GM19043 (cell line): Measurements from ENCODE around the gene RIMKLB.
"Not testable (repeated sequence)": the region's sequence is repeated elsewhere in the genome, so short reads cannot be mapped to it uniquely, and the experiment has no call there.

Source experiments
- ATAC-seq: cut with Tn5 transposase; IDR thresholded peaks from one replicate; pipeline ENCODE4 v1.9.1; 2021; ENCODE audit warnings: low read depth; ENCODE audit not compliant: unreplicated experiment

The RIMKLB gene

DNA sequence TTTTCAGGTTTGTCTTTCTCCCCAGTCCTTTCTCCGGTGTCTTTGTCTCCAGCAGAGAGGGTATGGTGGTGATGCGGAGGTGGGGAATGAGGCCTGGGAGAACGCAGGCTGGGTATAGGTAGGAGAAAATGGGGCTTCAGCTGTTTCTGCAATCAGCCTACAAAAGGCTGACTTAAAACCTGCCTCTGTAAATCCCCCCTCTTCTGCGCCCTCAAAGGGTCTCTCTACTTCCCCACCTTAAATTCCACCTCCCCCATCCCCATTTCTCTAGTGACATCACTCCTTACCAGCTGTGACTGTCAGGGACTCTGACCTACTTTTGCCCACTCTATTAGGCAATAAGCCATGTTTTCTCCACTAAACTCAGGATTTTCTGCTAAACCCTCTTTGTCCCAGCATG, 8.1 kb upstream of the RIMKLB start:
- ATAC-seq, result no peak

DNA sequence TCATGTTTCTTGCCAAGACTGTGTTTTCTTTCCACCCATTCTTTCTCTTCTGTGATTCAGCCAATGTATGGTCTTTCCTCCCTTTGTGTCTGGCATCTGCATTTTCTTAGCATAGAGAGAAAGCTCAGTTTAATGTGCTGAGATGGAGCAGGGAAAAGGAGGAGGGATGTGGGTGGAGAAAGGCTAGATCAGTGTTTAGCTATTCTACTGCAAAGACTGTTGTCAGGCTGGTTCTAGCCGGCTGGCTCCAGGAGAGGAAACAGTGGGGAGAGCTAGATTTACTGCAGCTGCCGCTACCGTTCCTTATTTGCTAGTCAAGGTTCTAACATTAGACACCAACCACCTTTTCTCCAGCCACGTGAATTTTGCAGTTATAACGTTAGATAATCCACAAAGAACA, 5.2 kb upstream of the RIMKLB start:
- no peak for ATAC-seq

DNA sequence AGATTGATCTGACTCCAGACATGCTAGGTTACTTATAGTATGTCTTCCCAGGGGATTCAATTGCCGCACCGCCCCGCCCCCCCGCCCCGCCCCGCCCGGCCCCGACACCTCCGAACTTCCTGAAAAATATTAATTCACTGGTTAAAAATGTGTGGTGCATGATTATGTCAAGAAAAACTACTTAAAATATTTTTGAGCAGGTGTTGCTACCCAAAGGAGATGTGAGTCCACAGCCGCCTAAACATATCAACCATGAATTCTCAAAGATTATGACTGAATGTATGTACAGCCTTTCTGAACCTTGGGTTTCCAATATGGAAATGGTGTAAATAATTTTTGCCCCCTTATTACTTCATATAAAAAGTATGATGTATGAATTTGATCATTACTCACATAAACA, 2.7 kb upstream of the RIMKLB start:
- ATAC-seq, result no peak

DNA sequence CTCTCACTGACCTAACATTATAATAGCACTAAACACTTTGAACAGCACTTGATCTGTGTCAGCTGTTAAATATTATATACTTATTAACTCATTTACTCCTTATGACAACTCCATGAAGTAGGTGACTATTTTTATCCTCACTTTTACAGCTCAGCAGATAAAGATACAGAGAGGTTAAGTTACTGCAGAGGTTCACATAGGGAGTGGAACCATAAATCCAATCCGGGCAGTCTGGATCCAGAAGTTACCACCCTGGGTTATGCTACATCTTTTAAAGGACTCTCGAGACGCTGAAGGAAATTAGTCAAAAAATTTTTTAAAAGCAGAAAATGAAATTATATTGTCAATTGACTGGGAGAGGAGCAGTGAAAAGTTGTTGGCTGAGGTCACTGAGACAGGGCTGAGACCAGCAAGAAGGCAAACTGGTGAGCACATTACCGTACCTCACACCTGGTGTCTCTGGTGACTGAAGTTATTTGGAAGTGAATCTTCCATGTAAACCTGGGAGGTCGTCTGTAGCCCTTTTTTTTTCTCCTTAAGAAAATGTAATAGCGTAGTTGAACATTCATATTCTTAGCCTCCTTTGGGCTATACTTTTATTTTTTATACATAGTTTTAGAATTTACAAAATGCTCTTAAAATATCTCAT, 1.2 kb upstream of the RIMKLB start:
- ATAC-seq, result no peak

DNA sequence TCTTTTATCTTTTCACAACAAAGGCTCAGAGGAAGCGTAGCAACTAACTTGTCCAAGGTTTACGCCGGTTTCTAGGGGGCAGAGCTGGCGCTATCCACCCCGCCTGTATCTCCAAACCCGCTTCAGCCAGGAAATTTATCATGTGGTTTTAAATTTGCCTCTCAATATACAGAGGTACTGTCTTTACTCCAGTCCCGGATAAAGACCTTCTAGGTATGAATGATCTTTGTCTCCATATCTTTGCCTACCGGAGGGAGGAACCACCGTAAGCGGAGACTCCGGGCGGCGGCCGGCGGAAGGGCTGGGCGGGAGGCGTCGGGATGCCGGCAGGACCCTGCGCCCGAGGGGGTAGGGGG, 693 bp upstream of the RIMKLB start:
- ATAC-seq, result peak; percentile 9

DNA sequence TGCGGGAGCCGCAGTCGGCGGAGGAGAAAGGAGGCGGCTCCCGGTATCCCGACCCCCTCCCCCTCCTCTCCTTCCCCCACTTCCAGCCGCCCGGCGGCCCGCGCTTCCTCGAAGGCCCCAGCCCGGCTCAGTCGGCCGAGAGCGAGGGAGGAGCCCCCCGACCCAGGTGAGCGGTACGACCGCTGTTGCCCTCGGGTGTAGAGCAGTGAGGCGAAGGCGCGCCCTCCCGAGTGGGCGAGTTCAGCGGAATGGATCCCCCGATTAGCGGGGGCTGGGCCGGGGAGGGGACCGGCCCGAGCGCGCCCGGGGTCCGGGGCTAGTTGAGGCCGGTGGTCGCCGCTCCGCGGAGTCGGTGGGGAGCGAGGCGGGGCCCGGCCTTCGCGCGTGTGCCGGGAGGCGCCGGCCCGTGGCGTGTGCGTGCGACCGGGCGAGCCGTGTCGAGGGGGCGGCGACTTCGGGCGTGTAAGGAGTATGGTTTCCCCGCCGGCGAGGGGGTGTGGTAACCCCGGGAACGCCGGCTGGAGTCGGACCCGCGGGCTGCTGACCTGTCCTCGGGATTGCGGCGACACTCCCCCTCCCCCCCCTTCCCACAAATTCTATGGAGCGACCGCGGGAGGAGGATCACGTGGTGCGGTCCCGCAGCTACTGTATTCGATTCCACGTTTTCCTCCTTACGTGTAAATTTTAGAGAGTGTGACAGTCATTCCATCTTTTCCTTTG, 501 bp downstream of the RIMKLB start:
- peak; percentile 32 for ATAC-seq

DNA sequence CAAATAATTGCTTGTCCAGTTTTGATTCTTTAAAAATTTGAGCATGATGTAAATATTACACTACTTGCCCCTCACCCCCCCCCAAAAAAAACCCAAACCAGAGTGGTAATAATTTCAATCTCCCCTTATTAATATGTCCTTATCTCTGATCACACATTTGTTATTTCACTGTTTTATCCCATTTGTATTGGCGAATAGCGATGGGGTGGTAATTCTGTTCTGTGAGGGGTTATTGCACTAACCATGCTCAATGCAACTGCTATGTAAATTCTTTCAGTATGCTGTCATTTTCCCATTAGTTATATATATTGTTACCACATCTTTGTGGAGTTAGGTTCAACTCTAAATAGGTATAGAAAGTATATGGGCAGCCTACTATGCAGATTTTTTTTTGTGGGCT, 1.1 kb downstream of the RIMKLB start:
- ATAC-seq, result no peak

DNA sequence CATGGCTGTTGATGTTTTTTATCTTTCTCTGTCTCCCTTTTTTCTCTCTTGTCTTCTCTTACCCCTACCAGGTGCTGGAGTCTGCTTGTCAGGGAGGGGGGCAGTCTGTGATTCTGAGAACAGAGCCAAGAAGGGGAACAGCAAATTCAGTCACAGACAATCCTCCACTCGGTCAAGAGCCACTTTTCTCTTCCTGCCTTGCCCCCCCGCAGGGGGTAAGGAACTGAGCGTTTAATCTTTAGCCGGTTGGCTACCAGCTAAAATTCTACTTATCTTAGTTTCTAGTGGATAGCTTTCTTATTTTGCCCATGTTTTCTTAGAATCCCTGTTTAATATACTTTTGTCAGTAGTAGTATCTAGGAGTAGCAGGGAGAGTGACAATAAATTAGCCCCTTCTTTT, 1.9 kb downstream of the RIMKLB start:
- ATAC-seq, result no peak

DNA sequence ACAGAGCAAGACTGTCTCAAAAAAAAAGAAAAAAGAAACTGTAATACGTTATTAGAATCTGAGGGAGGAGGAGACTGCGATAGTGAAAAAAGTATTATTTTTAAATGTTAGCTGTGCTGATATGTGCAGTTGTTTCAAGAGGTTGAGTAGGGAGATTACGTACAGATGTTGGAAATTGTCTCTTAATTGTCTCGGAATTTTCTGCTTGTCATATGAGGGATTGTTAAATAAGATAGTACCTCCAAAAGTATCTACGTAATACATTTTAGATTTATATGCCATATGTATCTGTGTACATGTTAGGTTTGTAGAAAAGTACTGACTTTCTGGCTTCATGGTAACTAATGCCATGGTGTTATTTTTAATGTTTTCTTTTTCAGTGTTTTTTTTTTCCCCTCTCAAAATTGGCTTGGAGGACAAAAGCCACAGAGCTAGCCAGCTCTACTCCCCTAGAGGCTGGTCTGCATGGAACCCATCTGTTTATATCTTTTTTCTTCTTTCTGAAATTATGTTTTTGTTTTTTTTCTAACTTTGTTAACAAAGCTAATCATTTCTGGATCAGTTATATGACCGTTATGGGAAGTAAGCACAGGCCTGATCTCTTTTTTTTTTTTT, 3.4 kb downstream of the RIMKLB start:
- no peak for ATAC-seq

DNA sequence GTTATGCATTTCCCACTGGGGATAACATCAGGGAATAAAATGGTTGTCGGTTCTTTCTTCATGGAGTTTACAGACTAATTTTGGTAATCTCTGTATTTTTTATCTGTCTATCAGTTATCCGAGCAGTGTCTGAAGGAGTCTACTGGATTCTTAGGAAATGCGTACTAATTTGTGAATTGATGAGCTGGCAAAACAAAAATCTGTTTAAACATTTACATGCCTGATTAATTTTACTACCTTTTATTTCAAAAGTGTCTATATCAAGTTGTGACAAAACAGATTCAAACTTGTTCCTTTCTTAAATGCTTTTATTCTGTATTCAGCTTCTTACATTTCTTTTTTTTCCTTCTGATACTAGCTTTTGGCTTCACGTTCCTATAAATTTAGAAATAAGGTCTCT, 4.4 kb downstream of the RIMKLB start:
- ATAC-seq, result no peak

DNA sequence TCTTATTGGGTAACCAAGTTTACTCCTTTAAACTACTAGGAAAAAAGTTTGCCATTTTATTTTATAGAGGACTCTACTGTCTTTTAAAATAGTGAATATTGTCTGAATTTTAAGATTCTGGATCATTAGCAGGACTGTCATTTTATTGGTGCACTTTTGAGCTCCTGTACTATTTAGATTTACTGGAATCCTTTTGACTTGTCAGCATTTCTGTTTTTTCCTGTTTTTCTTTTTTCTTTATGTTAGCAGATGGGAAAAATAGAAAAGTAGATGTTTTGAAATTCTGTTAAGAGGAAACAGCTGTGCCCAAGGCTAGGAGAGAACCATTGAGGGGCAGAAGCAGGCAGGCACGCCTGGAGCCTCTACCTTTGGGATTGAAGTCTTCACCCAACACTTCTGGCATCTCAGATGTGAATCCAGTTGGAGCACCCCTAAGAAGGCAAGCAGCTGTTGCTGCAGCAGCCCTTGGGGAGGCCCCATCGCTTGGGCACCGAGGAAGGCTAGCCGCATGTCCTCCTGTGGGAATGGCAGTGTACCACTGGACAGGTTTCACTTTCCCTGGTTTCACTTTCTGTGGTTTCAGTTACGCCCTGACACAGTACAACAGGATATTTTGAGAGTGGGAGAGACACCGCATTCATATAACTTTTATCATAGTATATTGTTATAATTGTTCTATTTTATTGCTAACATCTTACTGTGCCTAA, 11.5 kb downstream of the RIMKLB start:
- no peak for ATAC-seq

DNA sequence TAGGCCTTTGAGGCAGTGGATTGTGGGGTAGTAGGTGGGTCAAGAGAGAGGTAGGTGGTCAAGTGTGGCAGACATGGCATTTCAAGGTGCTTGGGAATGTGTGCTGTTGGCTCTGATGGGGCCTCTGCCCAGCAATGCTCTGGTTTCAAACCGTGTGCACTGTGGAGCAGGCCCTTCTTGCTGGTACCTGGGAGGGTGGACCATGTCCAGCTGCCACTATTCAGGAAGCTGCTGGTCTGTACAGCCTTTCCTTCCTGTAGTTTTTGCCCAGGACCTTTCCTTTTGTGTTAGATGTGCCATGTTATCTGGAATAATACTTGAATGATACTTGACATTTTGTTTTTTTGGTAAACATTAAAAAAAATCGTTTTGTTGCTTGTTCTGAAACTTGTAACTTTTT, 14.8 kb downstream of the RIMKLB start:
- no peak for ATAC-seq

DNA sequence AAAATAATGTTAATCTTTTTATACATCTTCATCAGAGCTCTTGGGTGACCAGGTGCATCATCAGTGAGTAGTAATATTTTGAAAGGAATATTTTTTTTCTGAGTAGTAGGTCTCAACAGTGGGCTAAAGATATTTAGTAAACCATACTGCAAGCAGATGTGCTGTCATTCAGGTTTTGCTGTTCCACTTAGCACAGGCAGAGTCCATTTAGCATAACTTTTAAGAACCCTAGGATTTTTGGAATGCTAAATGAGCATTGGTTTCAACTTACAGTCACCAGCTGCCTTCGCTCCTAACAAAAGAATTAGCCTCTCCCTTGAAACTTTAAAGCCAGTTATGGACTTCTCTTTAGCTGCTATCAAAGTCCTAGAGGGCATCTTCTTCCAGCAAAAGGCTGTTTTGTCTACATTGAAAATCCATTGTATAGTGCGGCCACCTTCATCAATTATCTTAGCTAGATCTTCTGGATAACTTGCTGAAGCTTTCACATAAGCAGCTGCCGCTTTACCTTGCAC, 24.6 kb downstream of the RIMKLB start:
- ATAC-seq, result no peak

DNA sequence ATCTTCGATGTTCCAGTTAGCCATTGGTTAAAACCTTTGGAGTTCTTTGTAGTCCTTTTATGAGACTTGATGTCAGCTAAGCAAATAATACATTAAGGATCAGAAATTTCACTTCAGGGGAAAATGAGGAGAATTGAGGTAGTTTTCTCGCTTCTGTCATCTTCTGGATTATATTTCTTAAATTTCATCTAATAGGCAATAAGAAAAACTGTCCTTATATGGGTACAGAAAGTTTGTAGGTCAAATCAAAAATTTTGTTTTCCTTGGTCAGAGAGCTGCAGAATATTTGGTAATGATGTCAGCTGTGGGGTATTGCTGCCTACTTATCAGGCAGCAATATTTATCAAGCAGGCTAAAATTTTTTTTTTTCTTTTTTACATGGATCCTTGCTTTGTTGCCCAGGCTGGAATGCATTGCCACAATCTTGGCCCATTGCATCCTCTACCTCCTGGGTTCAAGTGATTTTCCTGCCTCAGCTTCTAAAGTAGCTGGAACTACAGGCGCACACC, 37.1 kb downstream of the RIMKLB start:
- no peak for ATAC-seq

DNA sequence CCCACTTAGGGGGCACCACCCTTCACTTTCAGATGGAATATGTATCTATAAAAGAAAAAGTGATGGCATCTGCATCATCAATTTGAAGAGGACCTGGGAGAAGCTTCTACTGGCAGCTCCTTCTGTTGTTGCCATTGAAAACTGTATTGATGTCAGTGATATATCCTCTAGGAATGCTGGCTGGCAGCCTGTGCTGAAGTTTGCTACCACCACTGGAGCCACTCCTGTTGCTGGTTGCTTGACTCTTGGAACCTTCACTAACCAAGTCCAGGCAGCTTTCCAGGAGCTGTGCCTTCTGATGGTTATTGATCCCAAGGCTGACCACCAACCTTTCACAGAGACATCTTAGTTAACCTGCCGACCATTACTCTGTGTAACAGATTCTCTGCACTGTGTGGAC, 44.7 kb downstream of the RIMKLB start:
- no peak for ATAC-seq

DNA sequence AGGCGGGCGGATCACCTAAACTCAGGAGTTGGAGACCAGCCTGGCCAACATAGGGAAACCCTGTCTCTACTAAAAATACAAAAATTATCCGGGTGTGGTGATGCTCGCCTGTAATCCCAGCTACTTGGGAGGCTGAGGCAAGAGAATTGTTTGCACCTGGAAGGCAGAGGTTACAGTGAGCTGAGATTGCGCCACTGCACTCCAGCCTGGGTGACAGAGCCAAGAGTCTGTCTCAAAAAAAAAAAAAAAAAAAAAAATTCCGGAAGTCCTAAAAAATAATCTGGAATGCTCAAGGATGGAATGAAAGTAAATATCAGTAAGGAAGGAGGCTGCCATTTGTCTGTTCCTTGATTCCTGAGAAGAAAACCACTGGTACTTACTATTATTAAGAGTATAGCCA, 45.3 kb downstream of the RIMKLB start:
- not testable (repeated sequence) for ATAC-seq

DNA sequence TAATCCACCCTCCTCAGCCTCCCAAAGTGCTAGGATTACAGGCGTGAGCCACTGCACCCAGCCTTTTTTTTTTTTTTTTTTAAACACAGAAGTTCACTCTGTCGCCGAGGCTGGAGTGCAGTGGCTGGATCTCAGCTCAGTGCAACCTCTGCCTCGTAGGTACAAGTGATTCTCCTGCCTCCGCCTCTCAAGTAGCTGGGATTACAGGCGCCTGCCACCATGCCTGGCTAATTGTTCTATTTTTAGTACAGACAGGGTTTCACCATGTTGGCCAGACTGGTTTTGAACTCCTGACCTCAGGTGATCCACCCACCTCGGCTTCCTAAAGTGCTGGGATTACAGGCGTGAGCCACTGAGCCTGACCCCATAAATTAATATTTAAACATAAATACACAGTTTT, 47.8 kb downstream of the RIMKLB start:
- ATAC-seq, result not testable (repeated sequence)

DNA sequence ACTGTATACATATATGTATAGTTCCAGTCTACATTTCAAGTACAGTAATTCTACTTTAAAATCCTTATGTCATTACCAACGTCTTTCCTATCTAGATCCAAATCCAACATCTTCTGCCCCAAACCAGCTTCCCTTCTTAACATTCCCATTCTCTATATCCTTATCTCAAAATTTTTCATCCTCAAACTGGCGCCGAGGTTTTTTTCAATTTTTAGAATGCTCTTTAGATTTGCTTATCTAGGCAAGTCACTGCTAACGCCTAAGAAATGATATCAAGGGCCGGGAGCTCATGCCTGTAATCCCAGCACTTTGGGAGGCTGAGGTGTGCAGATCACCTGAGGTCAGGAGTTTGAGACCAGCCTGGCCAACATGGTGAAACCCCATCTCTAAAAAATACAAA, 48.3 kb downstream of the RIMKLB start:
- ATAC-seq, result no peak

DNA sequence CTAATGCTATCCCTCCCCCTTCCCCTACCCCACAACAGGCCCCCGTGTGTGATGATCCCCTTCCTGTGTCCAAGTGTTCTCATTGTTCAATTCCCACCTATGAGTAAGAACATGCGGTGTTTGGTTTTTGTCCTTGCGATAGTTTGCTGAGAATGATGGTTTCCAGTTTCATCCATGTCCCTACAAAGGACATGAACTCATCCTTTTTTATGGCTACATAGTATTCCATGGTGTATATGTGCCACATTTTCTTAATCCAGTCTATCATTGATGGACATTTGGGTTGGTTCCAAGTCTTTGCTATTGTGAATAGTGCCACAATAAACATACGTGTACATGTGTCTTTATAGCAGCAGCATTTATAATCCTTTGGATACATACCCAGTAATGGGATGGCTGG, 62.3 kb downstream of the RIMKLB start:
- not testable (repeated sequence) for ATAC-seq

DNA sequence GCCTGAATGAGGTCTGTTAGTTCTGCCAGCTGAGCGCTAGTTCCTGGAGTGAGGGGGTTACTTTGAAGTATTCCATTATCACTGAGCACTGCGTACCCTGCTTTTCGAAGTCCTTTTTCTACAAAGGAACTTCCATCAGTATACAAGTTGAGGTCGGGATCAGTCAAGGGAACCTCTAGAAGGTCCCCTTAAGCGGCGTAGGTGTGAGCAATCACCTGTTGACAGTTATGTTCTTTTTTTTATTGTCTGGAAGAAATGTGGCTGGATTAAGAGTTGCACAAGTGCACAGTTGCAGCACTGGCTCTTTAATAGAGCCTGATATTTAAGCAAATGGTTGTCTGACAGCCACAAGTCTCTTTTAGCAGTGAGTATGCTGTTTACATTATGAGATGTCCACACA, 64.9 kb downstream of the RIMKLB start:
- ATAC-seq, result not testable (repeated sequence)

DNA sequence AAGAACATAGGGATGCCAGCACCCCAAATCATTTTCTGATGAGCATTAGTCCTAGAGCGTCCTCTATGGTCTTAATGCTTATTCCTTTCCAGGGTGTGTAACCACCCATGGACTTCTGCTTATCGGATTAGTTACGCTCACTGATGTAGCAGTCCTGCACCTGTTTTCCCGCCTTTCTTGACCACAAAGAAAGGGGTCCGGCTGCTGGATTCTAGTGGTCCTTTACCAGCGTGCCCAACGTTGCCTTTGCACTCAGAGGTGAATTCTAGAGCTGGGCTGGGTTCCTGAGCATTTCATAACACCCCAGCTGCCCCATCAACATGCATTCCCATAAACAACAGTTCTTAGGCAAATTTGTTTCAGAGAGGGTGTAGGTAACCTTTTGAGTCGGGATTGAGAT, 68.3 kb downstream of the RIMKLB start:
- not testable (repeated sequence) for ATAC-seq
